Thymus (tissue), 11 donors: Measurements from ENCODE around the gene COG1. TPM values are rescaled to one million over a fixed set of nuclear protein-coding genes. Genes with fewer than 3 reads are reported as not detected.

Source experiments
- DNase-seq, 9 donors: peaks; one replicate each; pipeline ENCODE4 v3.0.0-alpha.2; 2013; ENCODE audit warnings: low spot score in 9 of 9, low read depth in 6 of 9, missing footprints in 1 of 9
- H3K27ac ChIP-seq, 2 donors: one replicate each; pipeline ENCODE4 v1.5.1; 2013; ENCODE audit warnings: control low read depth in 1 of 2, low read depth in 1 of 2, low read length in 1 of 2, mild to moderate bottlenecking in 1 of 2, moderate library complexity in 1 of 2
- H3K27me3 ChIP-seq, 2 donors: one replicate each; pipeline ENCODE4 v1.5.1; 2013; ENCODE audit warnings: low read length in 1 of 2; ENCODE audit not compliant: control insufficient read depth in 2 of 2, insufficient read depth in 1 of 2
- H3K36me3 ChIP-seq, 2 donors: one replicate each; pipeline ENCODE4 v1.5.1; 2013; ENCODE audit warnings: low read length in 1 of 2, mild to moderate bottlenecking in 1 of 2, moderate library complexity in 1 of 2; ENCODE audit not compliant: control insufficient read depth in 2 of 2, insufficient read depth in 2 of 2
- H3K4me1 ChIP-seq, 2 donors: one replicate each; pipeline ENCODE4 v1.5.1; 2013; ENCODE audit warnings: low read length in 2 of 2; ENCODE audit not compliant: control insufficient read depth in 2 of 2, insufficient read depth in 2 of 2
- H3K4me3 ChIP-seq, 2 donors: one replicate each; pipeline ENCODE4 v1.5.1; 2013; ENCODE audit warnings: low read length in 2 of 2, control low read depth in 1 of 2, mild to moderate bottlenecking in 1 of 2
- H3K9me3 ChIP-seq, 2 donors: one replicate each; pipeline ENCODE4 v1.5.1; 2013; ENCODE audit warnings: low read length in 1 of 2, mild to moderate bottlenecking in 1 of 2; ENCODE audit not compliant: control insufficient read depth in 2 of 2, insufficient read depth in 1 of 2
- WGBS: extraction: QIAGEN DNeasy Blood & Tissue Kit; methylation state at CpG from one replicate; pipeline ENCODE4 v1.1.7; 2013; 5-methylcytosine and 5-hydroxymethylcytosine counted together
- polyA plus RNA-seq: library from polyadenylated mRNA; stranded (reverse); fragments of 200-250 nt; gene quantifications from one replicate; pipeline ENCODE4 v1.2.3, GENCODE V29; 2013
- total RNA-seq: library from RNA; stranded (reverse); fragments of 120-200 nt; gene quantifications from one replicate; pipeline ENCODE4 v1.2.4, GENCODE V29; 2013
- donor health status: healthy.

The COG1 gene
- total and polyA plus RNA-seq, 2 donors, result 14.3 to 15.7 TPM

DNA sequence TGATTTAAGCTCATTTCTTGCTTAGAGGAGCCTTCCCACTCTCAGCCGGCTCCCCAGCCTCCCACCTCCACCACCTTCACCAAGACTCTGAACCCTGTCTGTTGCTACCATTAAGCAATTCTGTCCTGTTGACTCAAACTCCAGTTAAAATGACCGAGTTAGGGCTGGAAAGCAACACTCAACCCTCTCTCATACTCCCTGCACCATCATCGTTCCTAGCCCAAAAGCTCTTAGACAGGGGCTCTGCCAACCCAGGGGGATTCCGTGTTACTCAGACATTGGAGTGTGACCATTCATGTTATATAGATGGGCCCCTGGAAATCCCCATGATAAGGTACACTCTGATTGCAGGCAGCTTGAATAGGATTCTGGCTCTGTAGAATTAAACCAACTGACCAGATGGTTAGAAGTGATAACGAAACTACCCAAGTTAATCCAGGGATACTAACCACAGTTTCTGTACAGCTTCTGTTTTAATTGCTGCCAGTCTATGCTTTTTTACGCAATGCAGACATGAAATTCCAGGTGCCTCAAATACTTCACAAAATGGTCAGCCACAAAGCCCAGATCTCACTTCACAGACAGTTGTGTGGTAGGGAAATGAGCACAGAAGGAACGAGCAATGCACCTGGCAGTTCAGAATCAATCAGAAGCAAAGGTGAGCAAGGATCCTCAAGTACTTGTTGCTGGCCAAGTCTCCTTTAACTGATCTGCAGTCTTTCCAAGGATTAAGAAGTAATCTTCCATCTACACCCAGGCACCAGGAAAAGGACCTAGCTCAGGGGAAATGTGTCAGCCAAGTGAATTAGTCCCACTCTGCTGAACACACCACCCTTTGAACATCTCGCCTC, 25.9 kb upstream of the COG1 start:
- Histone ChIP-seq H3K36me3 (no peaks in the 10 kb centered on the region), H3K9me3 (peaks cover 0 to 4% of the 10 kb centered on the region in 2 donors), H3K27ac (peak overlapping the region in 1 of 2 donors; percentile 55), H3K4me1 (peaks cover 5 to 18% of the 10 kb centered on the region in 2 donors), H3K27me3 (peaks cover 54 to 66% of the 10 kb centered on the region in 2 donors), H3K4me3 (no peak overlapping the region)
- no peak for DNase-seq
- WGBS, result 32% methylated on average over 8 of the region's 8 CpGs

DNA sequence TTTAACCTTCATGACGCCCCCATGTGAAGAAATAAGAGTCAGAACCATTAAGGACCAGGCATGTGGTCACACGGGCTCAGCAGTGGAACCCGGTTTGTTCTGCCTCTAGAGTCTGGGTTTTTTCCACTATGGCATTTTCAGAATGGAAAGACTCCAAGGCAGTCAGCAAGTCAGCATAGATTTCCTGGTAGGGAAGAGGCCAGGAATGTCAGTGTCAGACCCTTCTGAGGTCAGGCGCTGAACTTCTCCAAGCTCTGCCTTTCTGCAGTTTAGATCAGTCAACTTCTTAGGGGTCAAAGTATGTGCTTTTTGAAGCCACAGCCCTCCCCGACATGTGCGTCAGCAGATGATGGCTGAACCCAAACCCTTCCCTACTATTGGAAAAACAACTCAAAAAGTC, 24.2 kb upstream of the COG1 start:
- no peak for DNase-seq
- H3K27ac ChIP-seq, result no peak overlapping the region
- no peaks in the 10 kb centered on the region for H3K36me3 ChIP-seq
- H3K4me3 ChIP-seq, result no peak overlapping the region
- H3K4me1 ChIP-seq, result peaks cover 5 to 21% of the 10 kb centered on the region in 2 donors
- 94% methylated on average over 6 of the region's 6 CpGs for WGBS
- H3K27me3 ChIP-seq, result peaks cover 46 to 55% of the 10 kb centered on the region in 2 donors
- H3K9me3 ChIP-seq, result peaks cover 0 to 4% of the 10 kb centered on the region in 2 donors

DNA sequence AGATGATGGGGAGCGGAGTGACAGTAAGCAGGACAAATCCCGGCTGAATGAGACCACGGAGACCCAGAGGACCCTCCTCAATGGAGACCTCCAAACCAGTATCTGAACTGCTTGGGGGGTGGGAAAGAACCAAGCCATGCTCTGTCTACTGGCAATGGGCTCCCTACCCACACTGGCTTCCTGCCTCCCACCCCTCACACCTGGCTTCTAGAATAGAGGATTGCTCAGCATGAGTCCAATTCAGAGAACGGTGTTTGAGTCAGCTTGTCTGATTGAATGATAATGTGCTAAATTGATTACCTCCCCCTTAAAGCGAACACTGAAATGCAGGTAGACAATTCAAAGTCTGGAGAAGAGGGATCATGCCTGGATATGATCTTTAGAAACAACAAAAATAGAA, 22.5 kb upstream of the COG1 start:
- Histone ChIP-seq H3K4me1 (peaks cover 2 to 18% of the 10 kb centered on the region in 2 donors), H3K27ac (no peak overlapping the region), H3K9me3 (peaks cover 0 to 3% of the 10 kb centered on the region in 2 donors), H3K27me3 (peaks cover 30 to 38% of the 10 kb centered on the region in 2 donors), H3K36me3 (no peaks in the 10 kb centered on the region), H3K4me3 (no peak overlapping the region)
- 87% methylated on average over 5 of the region's 5 CpGs for WGBS
- DNase-seq, result no peak

DNA sequence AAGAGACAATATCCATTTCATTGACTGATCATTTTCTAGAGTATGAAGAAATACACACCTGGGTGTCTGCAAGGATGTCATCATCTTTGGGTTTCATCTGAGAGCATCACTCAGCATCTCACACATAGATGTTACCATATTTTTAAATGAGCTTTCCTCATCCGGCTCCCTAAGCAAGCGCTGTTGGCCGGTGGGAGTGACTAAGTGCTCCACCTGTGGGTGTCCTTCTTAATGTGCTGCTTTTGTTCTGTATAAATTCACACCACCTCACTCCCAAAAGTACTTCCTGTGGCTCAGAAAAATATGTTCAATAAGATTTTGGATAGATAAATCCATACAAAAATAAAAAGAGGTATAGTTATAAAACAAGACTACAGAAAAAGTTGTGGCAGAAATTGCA, 20.6 kb upstream of the COG1 start:
- no peak for DNase-seq
- 93% methylated on average over 3 of the region's 3 CpGs for WGBS

DNA sequence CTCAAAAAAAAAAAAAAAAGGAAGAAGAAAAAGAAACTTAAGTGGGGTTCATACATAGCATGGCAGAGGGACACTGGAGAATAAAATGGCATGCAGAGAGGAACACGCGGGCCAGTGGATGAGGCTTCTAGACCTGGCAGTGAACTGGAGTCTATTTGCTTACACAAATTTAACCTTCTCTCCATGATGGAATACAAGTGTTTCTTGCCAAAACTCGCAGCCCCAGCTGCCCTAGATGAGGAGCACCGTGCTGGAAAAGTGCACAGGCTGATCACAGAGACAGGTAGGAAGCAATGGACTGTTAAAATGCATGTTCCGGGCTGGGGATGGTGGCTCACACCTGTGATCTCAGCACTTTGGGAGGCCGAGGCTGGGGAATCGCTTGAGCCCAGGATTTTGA, 18.7 kb upstream of the COG1 start:
- Histone ChIP-seq H3K27ac (no peak overlapping the region), H3K4me3 (no peak overlapping the region), H3K4me1 (peaks cover 0 to 5% of the 10 kb centered on the region in 2 donors), H3K27me3 (peaks cover under 1 to 4% of the 10 kb centered on the region in 2 donors), H3K36me3 (no peaks in the 10 kb centered on the region), H3K9me3 (no peaks in the 10 kb centered on the region)
- 97% methylated on average over 7 of the region's 7 CpGs for WGBS
- no peak for DNase-seq

More for the DNA sequence above, 20.6 kb upstream of the COG1 start:
- H3K4me1 ChIP-seq, result peaks cover 0 to 5% of the 10 kb centered on the region in 2 donors
- H3K27me3 ChIP-seq, result peaks cover 11 to 19% of the 10 kb centered on the region in 2 donors
- no peak overlapping the region for H3K27ac ChIP-seq
- no peak overlapping the region for H3K4me3 ChIP-seq
- no peaks in the 10 kb centered on the region for H3K9me3 ChIP-seq
- H3K36me3 ChIP-seq, result no peaks in the 10 kb centered on the region

DNA sequence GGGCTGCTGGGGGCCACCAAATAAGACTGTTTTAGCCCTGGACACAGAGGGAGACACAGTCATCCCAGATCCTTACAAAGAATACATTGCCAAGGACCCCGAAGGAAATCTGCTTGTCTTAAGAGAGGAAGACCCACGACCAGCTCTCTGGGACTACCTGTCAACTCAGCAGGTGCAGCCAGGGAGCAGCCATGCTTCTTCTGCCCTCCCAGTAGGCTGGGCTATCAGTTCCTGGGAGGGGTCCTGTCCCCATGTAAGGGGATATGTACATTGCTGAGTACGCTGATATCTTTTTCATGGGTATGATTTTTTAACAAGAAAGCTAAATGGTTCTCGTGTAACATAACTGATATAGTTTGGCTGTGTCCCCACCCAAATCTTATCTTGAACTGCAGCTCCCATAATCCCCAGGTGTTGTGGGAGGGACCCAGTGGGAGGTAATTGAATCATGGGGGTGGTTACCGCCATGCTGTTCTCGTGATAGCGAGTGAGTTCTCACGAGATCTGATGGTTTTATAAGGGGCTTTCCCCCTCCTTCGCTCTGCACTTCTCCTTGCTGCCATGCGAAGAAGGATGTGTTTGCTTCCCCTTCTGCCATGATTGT, 16.8 kb upstream of the COG1 start:
- H3K4me3 ChIP-seq, result no peak overlapping the region
- no peaks in the 10 kb centered on the region for H3K9me3 ChIP-seq
- H3K27ac ChIP-seq, result no peak overlapping the region
- no peak for DNase-seq
- WGBS, result 96% methylated on average over 10 of the region's 10 CpGs
- H3K27me3 ChIP-seq, result no peaks in the 10 kb centered on the region
- peaks cover 0 to 5% of the 10 kb centered on the region in 2 donors for H3K4me1 ChIP-seq
- peaks cover 0 to 2% of the 10 kb centered on the region in 2 donors for H3K36me3 ChIP-seq

DNA sequence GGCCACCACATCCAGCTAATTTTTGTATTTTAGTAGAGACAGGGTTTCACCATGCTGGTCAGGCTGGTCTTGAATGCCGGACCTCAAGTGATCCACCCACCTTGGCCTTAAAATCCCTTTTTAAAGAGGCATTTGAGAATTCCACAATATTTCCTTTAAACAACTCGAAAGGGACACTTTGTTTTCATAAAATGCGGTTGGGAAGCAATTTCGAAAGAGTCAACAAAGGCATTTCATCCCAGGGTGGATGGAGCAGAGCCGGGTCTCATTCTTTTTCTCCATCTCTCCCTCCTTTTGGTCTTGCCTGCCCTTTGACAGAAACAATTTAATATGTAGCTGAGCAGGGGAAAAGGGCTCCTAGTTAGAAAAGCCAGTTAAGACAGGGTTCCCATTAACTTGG, 13.5 kb upstream of the COG1 start:
- Histone ChIP-seq H3K4me3 (no peak overlapping the region), H3K4me1 (no peaks in the 10 kb centered on the region), H3K36me3 (peaks cover 0 to 2% of the 10 kb centered on the region in 2 donors), H3K9me3 (no peaks in the 10 kb centered on the region), H3K27me3 (no peaks in the 10 kb centered on the region), H3K27ac (no peak overlapping the region)
- no peak for DNase-seq
- 96% methylated on average over 5 of the region's 5 CpGs for WGBS

DNA sequence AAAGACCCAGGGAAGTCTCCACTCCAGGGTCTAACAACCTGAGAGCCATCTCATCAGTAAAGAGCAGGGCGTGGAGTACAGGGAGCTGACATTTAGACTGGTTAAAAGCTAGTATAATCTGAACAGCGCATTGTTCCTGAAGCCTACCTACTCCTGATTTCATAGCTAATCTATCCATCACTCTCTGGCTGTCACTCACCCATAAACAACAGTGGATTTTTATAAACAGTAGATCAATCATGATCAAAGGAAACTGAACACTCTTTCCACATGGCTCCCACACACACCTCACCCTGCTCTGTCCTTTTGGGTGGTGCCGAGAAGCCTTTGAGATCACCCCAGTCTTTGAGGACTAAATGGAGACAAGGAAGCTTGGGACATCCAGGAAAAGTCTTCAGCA, 13.0 kb upstream of the COG1 start:
- no peaks in the 10 kb centered on the region for H3K9me3 ChIP-seq
- no peak overlapping the region for H3K27ac ChIP-seq
- 88% methylated on average over 3 of the region's 3 CpGs for WGBS
- H3K27me3 ChIP-seq, result no peaks in the 10 kb centered on the region
- H3K36me3 ChIP-seq, result peaks cover 0 to 2% of the 10 kb centered on the region in 2 donors
- no peak for DNase-seq
- H3K4me1 ChIP-seq, result no peaks in the 10 kb centered on the region
- no peak overlapping the region for H3K4me3 ChIP-seq

DNA sequence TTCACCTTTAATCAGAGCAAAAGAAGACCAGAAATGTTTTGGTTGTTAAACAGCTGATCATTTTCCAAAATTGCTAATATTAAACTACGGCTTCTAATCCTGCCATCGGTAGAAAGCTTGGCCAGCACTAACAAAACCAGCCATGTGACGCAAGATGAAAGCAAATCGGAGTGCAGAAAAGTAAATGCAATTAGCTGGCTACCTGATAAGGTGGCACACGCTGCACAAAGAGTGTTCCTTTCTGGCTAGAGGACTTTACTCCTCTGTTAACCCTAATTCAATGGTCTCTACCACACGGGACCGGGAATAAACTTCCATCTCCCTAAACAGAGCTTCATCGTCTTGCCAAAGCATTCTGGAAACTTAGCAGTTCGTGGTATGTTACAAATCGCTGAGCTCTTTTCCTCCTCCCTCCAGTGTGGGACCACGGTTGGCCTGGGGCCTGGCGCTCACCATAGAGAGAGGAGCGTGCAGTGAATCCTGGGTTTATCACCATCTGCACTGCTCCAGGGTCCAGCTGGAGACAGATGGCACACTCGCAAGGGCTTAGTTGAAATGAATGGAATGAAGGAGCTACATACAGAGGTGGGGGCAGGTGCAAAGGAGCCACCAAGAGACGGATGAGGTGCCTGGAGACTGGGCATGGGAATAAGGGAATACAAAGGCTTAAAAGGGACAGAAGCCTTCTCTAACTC, 10.1 kb upstream of the COG1 start:
- no peaks in the 10 kb centered on the region for H3K9me3 ChIP-seq
- WGBS, result 85% methylated on average over 15 of the region's 15 CpGs

More for the DNA sequence above, 10.1 kb upstream of the COG1 start:
- peaks cover 0 to 2% of the 10 kb centered on the region in 2 donors for H3K36me3 ChIP-seq
- H3K27me3 ChIP-seq, result no peaks in the 10 kb centered on the region
- no peak for DNase-seq
- H3K4me1 ChIP-seq, result no peaks in the 10 kb centered on the region
- no peak overlapping the region for H3K4me3 ChIP-seq
- H3K27ac ChIP-seq, result no peak overlapping the region
